ENCODE results near the gene SHQ1.

DNA sequence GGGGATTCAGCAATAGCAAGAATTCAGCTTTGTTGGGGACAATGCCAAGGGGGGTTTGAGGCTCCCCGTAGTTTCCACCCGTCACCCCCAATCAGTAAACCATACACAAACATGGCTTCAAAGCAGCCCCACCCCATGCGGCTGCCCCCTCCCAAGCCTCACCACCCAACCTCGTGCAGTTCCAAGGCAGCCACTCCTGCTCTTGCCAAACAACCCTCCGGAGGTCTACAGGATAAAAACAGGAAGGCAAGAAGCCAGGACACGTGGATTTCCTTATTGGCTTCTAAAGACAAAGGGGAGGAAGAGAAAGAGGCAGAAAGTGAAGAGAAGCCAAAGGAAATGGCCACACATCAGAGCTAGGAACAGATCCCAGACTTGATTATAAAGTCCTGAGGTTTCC lies 121.1 kb downstream of the SHQ1 start:
- TF ChIP-seq TAF1 (IDR thresholded peaks at IDR 0.05; ENCODE audit: borderline replicate concordance, low read depth, low read length) (no peak), POLR2A (IDR thresholded peaks at IDR 0.05; ENCODE audit: low read depth, low read length) (no peak), POLR2AphosphoS5 (IDR thresholded peaks at IDR 0.05; ENCODE audit: low read depth, low read length) (no peak)

All from GM12892 (cell line).